Activated T-cell treated with anti-CD3 and anti-CD28 coated beads, Interleukin-2, amount 50 U/mL, for 1 hour (primary cell): Measurements from ENCODE around the gene FBLN5.
A peak's percentile ranks its signal among the peaks of the same experiment; 100 is the strongest.

ENCODE experiments used
- DNase-seq: peaks from one replicate; pipeline ENCODE4 v3.0.0-alpha.2; 2020

FBLN5 gene

DNA sequence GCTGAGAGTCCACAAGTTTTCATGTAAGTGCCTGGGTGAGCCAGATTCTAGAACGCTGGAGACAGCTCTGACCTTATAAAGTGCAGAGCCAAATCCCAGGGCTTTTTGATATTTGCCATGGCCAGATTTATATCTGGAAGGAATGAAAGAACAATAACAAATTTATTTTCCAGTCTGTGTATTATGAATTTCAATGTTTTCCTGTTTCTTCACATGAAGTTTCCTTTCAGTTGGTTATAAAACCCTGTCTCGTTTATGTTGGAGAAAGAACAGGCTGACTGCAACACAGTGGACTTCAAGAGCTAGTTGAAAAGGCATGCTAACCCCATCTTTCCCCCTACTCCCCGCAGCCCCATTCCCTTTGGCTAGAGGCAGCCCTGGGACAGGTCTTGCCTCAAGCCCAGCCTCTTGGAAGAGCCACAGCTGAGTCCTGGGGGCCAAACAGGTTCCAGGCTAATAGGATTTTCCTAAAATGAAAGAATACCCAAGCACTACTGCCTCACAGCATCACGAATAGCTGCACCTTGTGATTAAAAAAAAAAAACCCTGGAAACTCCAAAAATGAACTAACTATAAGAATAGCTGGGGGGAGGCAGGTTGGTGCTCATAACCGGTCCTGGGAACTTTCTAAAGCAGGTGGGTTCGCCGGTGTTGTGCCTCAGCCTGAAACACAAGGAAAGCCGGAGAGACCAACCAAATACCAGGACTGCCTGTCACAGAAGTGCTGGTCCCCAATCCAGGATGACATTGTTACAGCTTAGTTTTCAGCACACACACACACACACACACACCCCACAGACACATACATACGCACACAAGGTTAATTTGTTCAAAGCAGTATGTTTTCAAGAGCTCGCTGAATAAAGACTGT, 1.5 kb downstream of the FBLN5 start:
- no peak for DNase-seq

DNA sequence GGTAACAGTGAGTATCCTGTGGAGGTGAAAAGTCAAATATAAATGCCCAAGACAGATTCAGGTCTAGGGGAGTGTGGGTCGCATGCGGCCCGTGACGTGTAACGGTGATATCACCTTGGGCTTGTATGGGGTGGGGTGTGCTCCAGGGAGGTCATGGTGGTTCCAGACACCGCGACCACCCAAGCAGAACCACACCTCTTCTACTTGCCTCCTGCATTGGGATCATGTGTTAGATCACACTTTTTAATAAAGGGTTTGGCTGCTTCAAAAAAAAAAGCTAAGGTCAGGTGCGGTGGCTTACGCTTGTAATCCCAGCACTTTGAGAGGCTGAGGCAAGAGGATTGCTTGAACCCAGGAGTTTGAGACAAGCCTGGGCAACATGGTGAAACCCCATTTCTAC, 4.5 kb downstream of the FBLN5 start:
- DNase-seq, result no peak

DNA sequence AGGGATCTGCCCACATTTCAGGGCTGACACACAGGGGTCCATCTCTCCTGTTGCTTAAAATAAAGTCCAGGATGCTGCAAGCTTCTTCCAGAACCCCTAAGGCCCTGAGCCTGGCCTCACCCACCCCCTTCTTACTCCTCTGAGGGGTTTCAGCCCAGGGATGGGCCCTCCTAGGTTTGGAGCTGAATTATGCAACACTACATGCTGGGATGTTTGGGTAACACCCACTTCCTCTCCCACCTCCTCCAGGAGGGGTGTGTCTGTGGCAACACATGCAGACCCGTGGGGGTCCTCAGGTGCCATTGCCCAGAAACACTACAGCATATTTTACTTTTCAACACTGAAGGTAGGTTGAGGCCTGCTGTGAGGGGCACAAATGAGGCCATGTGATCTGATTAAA, 5.4 kb downstream of the FBLN5 start:
- DNase-seq, result no peak

DNA sequence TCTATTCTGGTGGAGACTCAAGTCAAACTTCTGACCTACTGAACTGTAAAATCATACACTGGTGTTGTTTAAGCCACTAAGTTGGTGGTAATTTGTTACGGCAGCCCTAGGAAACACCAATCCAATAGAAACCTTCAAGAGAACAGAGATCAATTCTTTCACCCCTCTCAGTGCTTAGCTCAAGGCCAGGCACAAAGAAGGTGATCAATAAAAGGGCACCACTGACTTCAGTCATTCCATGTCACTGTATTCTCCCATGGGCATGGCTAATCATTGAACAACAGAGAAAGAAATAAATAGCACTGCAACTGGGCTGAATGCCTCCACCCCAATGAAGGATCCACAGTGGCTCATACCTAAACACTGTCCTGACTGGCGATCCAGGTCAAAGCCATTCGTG, 7.3 kb downstream of the FBLN5 start:
- DNase-seq, result no peak

DNA sequence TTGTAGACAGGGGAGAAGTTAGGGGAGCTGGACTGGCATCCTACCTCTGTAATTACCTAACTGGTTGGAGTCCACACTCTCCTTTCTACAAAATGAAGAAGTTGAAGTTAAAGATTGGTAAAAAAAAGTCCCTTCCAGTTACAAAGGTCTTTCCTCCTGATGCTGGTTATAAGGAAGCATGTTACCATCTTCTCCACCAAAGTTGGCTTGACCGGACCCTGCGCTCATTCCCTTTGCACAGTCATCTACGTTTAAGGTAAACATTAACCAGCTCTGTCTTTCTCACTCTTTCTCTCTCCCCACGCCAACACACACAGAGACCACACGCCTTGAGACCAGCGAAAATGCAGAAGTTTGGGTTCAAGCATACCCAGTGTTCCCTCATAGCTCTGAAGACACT, 11.9 kb downstream of the FBLN5 start:
- DNase-seq, result no peak

DNA sequence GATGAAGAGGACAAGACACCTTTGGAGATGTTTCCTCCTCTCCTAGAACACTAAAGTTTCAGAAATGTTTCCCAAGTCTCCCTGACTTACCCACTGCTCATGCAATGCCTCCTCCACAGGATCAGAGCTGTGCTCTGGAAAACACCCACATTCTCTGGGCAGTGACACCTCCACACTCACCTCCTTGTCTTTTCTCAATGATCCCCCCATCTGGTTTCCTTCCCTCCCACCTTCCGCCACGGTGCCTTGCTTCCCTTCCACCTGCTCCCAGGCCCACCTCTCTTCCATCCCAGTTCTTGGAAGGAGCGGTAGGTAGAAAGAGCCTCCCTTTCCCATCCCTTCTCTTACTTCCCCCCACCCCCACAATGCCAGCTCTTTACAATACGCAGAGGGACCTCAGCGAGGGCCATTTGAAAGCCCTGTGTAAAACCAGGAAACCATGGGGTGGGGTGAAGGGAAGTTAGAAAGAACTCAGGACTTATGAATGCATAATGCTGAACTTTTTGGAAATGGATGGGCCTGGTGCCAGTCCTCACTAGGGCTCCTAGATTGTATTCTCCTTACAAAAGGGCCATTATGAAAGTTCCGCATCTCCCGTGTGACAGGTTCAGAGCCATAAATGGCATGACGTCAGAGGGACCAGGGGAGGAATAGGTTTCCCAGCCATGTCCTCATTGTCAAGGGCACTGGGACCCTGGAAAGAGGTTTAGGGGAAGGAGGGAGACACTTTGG, 12.8 kb downstream of the FBLN5 start:
- DNase-seq, result no peak

DNA sequence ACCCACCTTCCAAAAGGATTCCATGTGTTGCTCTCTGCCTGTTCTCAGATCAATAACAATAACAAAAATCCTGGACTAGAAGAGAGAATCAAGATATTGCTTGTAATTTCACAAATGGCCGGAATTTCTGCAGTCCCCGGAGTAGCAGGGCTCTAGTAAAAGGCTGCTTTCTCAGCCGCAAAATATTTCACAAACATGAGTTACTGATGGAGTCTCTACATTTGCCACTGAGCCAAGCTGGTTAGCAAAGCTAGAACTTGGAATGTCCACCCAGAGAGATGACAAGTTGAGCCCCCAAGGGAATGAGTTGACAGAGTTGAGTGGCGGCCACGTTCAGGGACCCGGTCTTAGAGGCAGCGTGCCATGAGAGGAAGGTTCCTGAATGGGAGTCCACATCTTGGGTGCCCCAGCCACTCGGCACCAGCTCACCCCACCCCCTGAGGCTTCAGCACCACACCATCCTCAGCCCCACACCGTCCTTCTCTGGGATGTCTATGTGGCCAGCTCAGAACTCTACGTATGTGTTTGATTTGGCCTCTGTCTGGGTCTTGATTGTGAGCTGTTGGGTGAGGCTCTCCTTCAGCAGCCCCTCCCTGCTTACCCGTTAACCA, 15.9 kb downstream of the FBLN5 start:
- DNase-seq, result no peak

DNA sequence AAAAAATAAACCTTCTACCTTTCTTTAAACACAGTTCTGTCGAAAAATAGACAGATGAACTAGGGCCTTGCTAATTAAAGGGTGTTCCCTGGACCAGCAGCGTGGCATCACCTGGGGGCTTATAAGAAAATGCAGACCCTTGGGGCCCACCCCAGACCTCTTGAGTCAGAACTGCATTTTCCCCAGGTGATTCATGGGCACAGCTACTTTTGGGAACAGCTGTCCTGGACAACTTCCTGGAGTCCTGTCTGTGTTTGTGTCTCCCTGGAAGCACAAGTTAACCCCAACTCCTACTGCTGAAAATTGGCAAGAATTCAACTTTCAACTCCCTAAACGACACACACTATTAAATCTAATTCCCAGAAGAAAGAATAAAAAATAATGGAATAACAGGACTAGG, 17.8 kb downstream of the FBLN5 start:
- DNase-seq, result no peak

DNA sequence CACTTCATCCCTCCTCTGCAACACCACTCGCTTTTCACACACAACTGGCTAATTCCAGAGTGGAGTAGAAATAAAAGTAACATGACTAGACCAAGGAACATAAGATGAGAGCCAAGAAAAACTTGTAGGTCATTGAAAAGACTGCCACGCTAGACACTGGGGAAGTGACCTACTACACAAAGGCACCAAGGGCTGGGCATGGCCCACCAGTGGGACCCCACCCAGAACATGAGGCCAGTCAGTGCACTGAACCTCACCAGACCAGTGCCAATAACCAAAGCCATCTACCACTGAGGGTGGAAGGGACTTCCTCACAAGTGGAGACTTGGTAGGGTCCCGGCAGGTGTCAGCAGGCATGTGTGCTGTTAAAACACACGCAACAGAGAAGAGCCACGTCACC, 19.7 kb downstream of the FBLN5 start:
- no peak for DNase-seq

DNA sequence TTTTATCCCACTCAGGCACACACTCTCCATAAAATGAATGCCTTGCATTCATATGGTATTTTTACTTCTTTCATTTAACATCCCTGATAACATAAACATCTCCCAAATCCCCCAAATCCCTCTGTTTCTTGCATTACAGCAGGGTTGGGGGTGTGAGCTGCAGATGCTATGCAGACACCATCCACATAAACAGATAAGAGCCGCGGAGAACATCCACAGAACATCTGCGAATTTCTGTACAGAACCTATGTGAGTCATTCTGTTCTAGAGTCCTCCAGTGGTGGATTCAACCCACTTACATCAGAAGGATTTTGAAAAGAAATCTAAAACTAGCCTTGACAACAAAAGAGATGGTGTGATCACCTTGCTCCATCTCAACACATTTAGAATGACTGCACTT, 20.3 kb downstream of the FBLN5 start:
- no peak for DNase-seq

DNA sequence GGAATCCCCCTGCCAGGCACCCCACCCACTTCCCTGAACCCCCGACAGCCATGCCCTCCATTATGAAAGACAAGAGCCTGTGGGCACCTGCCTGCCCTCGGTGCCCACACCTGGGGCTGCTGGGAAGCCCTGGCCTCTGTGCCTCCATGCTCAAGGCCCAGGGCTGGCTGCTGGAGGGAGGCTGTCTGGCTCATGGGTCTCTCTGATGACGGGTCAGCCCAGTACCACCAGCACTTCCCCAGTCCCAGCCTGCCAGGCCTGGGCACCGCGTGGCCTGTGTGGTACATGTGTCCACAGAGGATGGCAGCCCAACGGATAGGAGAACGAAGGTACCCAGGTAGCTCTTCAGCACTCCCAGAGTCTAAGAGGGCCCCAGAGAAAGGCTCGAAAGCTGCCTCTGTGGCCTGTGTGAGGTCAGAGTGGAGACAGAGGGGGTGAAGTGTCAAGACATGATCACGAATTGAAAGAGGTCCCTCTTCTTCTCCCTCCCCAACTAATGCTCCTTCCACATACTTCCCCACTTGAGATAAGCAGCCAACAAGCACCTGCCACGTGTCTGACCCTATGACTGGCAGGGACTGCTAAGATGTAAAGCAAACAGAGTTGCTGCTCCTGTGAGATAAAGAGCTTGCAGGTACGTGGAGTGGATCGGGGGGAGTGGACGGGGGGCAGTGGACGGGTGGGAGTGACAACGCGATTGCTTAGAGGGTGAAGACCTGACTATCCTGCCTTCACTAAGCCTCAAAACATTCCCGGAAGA, 21.2 kb downstream of the FBLN5 start:
- DNase-seq, result no peak

DNA sequence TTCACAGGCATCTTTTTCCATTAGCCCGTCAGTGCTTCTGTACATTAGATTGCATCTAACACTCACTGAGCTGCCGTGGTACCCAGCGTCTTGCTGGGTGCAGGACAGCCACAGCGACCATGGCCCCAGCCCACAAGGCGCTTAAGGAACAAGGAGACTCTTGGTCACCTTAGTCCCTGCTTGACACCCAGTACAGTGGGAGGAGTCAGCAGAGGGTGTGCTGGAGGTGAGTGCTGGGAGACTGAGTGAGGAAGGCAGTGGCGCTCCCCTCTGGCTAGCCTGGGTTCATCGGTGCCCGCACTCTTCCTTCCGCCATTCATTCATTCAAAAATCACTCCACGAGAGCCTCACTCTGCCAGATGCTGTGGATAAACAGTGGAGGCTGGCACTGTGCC, 21.8 kb downstream of the FBLN5 start:
- no peak for DNase-seq

DNA sequence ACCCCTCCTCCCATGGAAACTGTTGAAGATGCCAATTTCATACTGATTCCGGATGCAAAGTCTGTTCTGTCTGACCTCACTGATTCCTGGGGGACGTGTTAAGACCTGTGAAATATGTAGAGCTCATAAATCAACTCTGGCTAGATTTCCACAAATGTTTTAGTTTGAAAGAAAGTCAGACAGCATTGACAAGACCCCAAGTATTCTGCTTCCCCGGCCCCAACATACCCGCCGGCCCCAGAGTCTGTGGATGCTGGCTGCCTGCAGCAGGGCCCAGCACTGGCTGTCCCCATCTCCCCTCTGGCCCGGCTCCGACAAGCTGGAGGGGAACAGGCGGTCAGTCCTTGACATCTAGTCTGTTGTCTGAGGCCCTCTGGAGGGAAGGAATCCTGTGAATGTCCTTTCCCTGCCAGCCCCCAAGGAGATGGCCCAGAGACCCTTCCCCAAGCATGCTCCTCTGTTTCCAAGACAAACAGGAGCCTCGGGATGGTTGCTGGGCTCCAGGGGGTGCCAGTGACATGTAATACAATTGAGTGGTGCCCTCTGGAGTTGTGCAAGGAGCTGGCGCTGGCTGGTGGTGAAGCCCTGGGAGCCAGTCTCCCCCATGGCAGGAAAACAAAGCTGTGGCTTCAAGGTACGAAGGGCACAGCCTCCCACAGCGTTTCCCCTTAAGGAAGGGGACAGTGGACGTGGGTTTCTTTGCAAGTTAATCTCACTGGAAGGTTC, 22.3 kb downstream of the FBLN5 start:
- no peak for DNase-seq

DNA sequence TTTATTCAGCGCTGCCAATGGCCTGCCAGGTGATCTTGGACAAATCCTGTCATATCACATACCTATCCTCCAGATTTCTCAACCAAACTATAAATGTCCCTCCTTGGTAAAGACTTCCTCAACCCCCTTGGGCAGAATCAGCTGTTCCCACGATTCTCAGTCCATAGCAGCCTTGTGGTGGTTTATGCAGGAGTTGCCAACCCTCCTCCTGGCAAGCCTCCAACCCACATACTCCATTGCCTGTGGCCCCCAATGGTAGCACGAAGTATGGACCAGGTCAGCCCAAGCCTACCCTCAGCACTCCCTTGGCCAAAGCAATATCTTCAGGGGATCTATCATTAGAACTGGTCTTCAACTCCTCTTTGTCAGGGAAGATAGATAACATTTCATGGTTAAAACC, 27.0 kb downstream of the FBLN5 start:
- DNase-seq, result no peak

DNA sequence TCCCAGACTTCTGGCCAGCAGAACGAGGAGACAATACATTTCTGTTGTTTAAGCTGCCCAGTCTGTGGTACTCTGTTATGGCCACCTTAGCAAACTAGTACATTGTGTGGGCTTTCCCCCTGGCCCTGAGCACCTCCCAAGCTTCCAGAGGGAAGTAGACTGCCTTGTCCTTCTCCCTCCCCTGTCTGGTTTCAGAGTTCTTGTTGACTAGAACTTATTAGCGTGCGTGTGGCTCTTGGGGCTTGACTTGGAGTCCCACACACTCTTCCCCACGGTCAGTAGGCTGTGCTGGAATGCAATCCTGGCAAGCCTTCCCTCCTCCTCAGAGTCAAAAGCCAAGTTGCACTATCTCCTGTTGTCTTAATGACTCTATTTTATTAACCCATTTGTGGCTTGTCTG, 27.7 kb downstream of the FBLN5 start:
- DNase-seq, result no peak

DNA sequence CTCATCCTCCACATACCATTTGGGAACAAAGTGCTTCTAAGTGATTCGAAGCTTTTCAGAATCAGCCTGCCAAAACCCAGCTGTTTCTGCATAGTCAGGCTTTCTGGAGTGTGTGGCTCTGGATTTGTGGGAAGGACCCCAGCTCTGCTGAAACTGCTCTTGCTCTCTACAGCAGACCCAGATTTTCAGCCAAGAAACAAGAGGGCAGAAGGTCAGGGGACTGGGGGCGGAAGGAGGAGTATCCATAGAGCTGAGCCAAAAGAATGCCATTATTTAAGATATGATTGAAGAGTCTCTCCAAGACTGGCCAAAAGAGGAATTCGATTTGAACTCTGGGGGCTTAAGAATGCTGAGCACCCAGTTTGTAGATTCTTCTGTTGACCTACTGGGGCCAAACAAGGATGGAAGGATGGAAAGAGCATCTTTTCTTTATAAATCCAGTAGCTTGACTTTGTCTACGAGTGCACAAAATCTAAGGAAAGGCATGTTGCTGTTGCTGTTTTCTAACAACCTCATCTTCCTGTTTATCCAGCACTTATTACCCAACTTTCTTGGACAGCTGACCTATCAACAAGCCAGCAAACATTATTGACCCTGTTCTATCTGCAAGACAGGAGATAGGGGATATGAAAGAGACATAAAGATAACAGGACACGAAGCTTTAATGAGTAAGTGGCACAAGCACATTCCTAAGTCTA, 29.2 kb downstream of the FBLN5 start:
- no peak for DNase-seq

DNA sequence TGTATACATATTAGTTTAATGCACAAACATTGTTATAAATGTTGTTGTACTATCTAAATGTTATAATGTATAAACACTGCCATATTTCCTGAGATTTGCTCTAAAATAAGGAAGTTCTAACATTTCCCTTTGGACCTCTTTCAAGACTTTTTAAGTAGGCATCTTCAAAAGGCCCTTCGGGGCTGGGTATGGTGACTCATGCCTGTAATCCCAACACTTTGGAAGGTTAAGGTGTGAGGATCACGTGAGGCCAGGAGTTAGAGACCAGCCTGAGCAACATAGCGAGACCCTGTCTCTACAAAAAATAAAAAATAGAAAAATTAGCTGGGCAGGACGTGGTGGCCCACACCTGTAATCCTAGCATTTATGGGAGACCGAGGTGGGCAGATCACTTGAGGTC, 35.5 kb downstream of the FBLN5 start:
- DNase-seq, result no peak

DNA sequence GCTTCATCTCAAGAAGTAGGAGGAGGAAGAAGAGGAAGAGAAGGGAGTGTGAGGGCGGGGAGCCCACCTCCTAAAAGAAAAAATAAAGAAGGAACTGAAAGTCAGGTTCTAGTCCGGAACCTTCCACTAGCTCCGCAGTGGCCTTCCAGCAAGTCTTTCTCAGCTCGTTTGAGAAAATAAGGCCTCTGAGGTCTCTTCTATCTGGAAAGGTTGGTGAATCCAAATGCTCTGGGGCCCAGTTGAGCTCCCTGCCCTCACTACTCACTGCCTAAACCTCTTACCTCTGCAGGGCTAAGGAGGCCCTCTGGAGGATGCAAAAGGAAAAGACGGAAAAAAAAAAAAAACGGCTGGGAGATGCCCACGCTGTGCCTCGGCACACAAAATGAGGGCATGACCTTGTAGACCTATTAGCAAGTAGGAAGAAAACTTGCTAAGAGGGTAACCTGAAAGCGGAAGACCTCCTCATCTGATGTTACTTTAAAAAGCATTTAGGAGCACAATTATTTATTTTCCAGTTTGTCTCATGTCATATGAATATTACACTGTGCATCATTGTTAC, 35.9 kb downstream of the FBLN5 start:
- peak; percentile 37 for DNase-seq

DNA sequence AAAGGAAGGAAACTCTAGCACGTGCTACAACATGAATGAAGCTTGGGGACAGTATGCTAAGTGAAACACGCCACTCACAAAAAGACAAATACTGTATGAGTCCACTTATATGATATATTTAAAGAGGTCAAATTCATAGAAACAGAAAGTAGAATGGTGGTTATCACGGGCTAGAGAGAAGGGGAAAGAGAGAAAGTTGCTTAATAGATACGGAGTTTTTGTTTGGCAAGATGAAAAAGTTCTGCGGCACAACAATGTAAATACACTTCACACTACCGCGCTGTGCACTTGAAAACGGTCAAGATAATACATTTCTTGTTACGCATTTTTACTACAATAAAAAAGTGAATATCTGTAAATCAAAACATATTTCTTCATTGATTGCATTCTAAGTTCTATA, 37.3 kb downstream of the FBLN5 start:
- DNase-seq, result no peak

DNA sequence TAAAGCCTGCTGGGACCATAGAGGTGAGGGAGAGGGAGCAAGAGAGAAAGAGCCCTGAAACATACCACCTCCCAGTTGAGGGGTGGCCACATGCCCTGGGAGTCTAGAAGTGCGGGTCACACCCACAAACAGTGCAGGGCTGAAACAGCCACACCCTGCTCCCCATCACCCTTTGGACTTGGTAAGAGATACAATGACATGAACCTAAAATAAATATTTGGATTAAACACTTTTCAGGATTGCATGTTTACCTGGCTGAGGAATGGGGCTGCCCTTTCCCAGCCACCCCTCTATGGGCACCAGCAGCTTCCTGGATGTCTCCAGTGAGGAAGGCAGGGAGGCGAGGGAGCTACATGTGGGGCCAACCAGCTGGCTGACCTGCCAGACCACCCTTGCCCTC, 41.1 kb downstream of the FBLN5 start:
- DNase-seq, result no peak

DNA sequence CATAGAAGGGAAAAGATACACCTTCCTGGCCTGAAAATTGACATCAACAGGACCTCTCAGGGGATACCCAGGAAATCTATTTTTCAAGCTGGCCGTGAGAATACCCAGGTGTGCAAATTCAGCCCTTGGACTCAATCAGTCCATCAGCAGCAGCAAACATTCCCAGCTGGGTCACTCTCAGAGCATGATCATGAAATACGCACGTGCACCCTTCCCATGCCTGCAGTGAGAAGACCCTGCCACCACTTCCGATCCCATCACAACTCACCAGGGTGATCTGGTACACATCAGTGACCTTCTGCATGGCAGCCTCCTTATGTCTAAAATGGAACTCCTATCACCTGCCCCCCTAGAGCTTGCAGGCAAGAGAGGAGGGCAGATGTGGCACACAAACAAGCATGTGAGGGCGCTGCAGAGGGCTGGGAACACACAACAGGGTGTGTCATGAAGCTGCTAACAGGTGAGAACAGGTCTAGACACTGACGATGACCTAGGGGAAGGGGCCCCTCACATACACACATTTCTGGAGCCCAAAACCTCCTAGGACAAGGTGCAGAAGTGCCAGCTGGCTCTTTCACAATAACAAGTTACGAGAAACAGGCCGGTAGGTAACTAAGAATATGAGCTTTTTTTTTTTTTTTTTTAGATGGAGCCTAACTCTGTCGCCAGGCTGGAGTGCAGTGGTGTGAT, 42.4 kb downstream of the FBLN5 start:
- no peak for DNase-seq
